ENCODE measurements around the gene GCK. TPM values are rescaled to one million over a fixed set of nuclear protein-coding genes. Genes with fewer than 3 reads are reported as not detected.
"Not testable (repeated sequence)": the region's sequence is repeated elsewhere in the genome, so short reads cannot be mapped to it uniquely, and the experiment has no call there.

GCK gene
- total RNA-seq, 1 donor: 0.27 TPM

DNA sequence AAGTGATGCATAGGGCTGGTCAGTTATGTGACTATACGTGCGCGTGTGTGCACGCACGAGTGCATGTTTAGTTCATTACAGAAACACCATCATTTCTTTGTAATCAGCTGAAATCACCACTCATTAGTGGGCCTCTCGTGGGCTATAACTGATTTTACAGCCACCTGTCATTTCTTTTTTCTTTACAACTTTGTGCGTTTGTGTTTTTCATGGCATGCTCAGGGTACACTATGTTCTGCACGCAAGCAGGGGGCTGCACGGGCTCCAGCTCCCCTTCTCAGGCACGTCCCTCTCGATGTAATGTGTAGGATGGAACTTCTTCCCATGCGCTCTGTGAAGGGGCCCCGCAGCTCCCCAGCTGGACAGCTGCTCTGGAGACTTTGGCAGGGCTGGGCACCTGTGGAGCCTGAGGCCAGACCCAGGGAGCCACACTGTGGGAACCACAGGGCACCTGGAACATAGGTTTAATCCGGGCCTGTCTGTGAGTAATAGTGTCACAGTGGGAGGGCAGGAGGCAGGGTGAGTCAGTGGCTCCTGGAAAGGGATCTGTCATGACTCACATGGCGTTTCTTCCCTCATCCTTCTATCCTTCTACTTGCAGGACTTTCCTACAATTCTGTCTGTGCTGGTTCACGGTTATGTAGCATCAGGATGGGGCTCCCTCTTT lies 4.9 kb downstream of the GCK start:
- DNase-seq (ENCODE audit: low read depth in 2 of 3, low spot score in 2 of 3): no peak

DNA sequence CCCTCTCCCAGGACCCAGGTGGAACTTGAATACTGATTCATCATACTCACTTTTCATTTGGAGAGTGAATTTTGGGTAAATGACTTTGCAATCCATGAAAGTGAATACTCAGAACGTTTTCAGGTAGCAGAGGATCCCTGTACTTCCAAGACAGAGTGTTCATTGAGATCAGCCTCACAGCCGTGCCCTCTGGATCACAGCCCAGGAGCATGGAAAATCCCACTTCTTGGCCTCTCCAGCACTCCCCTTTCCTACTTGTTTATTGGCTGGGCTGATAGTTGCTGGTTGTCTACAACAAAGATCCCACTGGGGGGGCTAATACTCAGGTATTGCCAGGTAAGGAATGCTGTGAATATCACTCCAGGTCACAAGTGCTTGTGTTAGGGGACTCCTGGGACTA lies 5.9 kb downstream of the GCK start:
- no peak for DNase-seq (ENCODE audit: low read depth in 2 of 3, low spot score in 2 of 3)

DNA sequence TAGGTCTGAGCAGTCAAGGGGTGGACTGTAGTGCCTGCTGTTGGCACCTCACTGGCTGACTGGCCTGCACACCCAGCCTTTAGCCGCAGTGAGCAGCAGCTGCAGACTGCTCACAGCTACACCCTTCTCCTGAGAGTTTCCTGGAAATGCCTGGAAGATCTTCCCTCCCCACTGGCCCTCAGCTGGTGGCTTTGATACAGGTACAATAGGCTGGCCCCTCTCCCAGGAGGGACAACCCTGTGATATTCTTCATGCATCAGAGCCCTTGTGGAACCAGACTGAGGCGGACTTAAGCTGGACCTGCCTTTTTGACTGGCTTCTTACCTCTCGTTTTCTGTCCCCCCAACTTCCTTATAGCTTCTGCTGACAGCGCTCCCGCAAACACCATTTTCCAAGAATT lies 6.4 kb downstream of the GCK start:
- no peak for DNase-seq (ENCODE audit: low read depth in 2 of 3, low spot score in 2 of 3)

DNA sequence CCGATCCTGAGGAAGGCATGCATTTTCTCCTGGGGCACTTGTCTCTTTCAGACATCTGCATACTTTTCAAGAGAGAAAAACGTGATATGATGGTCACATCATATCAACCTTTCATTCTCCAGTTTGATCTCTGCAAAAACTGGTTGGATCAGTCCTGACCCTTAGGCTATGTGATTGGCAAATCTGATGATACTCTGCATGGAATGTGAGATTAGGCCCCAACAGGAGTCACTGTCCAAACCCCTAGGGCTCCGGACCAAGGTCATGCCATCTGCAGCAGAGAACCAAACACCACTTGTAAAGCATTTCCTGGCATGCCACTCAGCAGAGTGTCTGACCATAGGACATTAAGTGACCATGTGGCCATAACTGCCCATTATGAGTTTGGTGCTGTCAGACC lies 8.6 kb downstream of the GCK start:
- DNase-seq (ENCODE audit: low read depth in 2 of 3, low spot score in 2 of 3): no peak

DNA sequence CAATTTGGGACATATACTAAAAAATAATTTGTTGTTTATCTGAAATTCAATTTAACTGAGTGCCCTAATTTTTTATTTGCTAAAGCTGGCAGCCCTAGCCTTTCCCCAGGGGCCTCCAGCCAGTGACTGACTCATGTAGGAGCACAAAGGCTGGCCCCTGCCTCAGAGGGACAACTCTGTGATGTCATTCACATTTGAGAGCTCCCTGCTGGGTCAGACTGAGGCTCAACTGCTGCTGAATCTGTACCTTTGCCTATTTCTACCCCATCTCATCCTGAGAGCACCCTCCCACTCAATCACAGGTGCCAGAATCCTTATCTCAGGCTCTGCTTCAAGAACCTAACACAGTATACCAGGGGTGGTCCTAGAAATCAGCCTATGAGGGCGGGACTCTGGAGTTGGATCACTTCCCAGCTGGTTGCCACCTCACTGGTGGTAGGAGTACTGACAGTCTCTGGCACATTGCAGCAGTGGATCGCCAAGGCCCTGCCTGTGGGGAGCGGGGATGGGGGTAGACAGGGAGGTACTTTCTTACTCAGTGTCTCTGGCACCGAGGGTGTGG lies 11.6 kb downstream of the GCK start:
- DNase-seq (ENCODE audit: low read depth in 2 of 3, low spot score in 2 of 3): no peak

DNA sequence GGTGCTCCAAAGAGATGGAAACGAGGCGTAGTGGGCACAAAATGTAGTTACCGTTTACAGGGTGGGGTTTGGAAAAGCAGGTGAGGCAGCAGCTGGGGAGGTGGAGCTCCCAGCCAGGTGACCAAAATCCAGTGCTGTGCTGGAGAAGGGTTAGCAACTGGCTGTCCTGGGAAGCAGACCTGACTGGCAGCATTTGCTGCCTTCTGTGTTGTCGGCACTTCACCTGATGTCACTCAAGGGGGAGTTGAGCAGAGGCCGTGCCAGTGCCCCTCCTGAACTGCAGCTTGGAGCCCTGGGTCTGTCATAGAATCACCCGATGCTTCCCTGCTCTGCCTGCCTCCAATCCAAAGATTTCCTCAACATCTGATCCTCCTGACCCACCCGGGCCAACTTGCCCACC lies 12.8 kb downstream of the GCK start:
- no peak for DNase-seq (ENCODE audit: low read depth in 2 of 3, low spot score in 2 of 3)

DNA sequence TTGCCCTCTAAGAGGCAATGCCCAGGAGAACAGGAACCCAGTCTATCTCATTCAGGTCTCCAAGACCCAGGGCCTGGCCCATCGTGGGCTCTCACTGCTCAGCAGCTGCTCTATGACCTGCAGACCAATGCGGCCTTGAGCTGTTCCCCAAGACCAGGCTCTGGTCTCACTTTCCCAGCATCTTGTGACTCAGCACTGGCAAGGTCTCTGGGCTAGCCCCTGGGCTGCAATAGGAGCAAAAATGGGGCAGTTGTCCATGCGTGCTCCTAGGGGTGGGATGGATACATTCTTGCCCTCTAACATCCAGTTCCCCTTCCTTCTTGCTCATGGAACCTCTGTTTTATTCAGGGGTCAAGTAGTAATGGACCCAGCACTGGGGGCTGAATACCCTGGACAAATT lies 13.5 kb downstream of the GCK start:
- DNase-seq (ENCODE audit: low read depth in 2 of 3, low spot score in 2 of 3): no peak

DNA sequence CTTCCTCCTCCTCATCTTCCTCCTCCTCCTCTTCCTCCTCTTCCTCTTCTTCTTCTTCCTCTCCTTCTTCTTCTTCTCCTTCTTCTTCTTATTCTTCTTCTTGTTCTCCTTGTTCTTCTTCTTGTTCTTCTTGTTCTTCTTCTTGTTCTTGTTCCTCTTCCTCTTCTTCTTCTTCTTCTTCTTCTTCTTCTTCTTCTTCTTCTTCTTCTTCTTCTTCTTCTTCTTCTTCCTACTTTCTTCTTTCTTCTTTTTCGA lies 14.6 kb downstream of the GCK start:
- DNase-seq (ENCODE audit: low read depth in 2 of 3, low spot score in 2 of 3): not testable (repeated sequence)

DNA sequence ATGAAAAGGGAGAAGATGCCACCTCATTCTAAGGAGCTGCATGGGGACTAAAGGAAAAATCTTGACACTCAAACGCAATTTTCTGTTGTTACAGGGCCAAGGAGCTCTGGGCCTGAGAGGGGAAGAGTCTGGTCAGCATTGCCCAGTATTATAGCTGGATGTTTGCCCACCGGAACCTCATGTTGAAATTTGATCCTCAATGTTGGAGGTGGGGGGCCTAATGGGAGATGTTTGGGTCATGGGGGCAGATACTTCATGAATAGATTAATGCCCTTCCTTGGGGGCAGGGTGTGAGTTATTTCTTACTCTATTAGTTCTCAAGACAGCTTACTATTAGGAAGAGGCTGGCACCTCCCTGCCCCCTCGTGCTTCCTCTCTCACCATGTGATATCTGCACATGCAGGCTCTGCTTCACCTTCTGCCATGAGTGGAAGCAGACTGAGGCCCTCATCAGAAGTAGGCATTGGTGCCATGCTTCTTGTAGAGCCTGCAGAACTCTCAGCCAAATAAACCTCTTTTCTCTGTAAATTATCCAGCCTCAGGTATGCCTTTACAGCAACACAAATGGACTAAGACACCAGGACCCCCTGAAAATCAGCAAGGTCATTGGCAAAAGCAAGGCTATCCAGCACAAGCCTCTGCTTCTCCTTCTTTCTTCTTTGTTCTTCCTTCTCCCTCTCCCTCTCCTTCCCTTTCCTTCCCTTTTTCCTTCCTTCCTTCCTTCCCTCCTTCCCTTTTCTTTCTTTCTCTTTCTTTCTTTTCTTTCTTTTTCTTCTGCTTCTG lies 15.1 kb downstream of the GCK start:
- no peak for DNase-seq (ENCODE audit: low read depth in 2 of 3, low spot score in 2 of 3)

DNA sequence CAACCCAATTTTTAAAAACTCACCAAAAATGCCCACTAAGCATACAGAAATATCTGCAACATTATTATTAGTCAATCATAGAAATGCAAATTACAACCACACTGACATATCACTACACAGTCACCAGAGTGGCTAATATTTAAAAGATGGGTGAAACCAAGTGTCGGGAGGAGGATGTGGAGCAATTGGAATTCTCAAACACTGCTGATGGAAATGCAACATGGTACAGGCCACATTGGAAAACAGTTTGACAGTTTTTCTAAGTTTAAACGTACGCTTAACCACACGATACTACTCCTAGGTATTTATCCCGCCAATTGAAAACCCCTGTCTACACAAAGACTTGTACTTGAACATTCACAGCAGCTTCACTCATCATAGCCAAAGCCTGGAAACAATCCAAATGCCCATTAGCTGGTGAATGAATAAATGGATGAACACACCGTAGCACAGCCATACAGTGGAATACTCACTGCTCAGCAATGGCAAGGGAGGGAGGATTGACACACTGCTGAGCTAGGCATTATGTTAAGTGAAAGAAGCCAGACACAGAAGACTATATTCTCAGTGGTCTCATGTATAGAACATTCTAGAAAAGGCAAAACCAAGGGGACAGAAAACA lies 16.3 kb downstream of the GCK start:
- DNase-seq (ENCODE audit: low read depth in 2 of 3, low spot score in 2 of 3): no peak

DNA sequence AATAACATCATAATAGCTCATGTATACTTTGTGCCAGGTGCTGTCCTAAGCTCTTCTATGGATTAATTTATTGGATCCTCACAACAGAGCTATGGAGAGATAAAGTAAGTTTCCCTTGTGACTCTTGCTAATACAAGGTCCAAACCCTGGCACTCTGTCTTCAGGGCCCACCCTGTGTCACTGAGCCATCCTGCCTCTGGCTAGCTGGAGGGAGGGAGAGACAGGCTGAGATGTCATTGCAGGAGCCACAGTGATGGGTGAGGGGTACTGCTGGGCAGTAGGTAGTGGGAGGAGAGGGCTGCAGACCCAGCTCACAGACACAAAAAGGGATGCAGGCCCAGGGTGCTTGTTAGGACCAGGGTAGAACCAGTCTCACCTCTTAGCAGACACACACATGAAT lies 16.9 kb downstream of the GCK start:
- no peak for DNase-seq (ENCODE audit: low read depth in 2 of 3, low spot score in 2 of 3)

DNA sequence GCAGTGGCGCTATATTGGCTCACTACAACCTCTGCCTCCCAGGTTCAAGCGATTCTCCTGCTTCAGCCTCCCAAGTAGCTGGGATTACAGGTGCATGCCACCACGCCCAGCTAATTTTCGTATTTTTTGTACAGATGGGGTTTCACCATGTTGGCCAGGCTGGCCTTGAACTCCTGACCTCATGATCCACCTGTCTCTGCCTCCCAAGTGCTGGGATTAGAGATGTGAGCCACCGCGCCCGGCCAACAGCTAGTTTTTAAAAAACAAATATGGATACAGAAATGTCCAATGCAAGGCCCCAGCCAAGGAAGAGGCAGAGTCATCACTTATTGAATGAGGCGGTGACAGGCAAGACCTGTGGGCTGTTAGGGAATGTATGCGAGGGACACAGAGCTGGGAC lies 17.3 kb downstream of the GCK start:
- DNase-seq (ENCODE audit: low read depth in 2 of 3, low spot score in 2 of 3): not testable (repeated sequence)

DNA sequence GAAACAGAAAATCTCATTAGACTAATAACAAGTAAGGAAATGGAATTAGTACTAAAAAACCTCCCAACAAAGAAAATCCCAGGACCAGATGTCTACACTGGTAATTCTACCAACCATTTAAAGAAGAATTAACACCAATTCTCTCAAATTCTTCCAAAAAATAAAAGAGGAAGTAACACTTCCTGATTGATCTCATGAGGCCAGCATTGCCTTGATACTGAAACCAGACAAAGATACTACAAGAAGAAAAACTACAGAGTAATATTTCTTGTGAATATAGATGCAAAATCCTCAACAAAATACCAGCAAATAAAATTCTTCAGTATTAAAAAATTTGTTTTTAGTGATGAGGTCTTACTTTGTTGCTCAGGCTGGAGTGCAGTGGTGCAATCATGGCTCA lies 21.3 kb downstream of the GCK start:
- DNase-seq (ENCODE audit: low read depth in 2 of 3, low spot score in 2 of 3): peak in 2 of 3 donors; percentile 8 to 42

DNA sequence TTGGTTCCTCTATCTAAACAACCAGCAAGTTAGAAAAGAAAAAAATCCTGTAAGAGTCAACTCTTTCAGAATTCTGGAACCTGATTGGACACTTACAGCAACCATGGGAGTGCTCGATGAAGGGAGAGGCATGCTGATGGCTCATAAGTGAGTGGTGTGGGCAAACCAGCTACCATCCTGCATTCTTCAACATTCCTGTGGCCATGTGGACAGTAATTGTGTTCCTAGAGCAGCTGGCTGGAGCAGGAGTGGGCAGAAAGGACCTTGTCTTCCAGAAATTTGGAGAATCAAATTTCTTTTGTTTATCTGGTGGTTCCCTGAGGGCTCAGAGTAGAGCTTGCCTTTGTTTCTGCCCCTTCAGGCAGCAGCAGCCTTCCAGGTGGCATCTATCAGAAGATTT lies 25.6 kb downstream of the GCK start:
- DNase-seq (ENCODE audit: low read depth in 2 of 3, low spot score in 2 of 3): no peak

DNA sequence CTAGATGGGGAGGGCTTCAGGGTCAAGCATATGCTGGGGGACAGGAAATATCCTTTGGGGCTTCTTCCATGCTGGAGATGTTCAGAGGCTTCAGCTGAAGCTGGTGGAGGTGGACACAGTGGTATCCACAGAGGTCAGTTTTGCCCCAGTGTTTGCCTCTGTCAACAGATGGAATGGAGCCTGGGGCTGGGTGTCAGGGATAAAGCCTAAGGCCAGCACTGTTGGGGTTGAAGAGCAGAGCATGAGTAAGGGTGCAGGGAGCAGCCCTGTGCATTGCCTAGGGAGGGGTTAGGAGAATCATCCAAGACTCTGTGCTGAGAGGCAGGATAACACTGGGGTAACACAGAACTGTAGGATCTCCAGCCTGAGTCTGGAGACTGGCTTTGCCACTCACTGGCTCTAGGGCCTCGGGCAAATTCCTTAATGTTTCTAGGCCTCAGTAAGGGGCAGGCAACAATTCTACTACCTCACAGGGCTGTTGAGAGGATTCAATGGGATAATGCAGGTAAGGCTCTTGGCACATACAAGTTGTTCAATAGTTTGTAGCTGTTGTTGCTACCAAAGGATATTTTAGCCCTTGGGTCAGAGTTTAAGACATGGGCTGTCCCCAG lies 26.3 kb downstream of the GCK start:
- no peak for DNase-seq (ENCODE audit: low read depth in 2 of 3, low spot score in 2 of 3)

DNA sequence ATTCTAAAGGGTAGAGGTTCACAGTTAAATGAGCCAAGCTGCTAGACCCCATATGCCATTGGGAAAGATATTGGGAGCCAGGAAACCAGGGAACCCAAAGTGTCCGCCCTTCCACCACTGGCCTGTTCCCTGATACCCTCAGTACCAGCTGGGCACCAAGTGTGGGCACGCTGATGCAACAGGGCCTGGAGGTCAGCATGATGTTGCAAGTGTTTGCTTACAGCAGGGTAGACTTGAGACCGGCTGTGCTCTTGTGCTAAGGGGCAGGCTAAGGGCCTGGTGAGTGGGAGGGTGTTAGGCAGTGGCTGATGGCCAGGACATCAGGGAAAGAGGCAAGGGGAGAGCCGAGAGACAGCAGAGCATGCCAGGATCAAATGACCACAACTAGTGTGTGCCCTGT lies 27.1 kb downstream of the GCK start:
- DNase-seq (ENCODE audit: low read depth in 2 of 3, low spot score in 2 of 3): no peak

DNA sequence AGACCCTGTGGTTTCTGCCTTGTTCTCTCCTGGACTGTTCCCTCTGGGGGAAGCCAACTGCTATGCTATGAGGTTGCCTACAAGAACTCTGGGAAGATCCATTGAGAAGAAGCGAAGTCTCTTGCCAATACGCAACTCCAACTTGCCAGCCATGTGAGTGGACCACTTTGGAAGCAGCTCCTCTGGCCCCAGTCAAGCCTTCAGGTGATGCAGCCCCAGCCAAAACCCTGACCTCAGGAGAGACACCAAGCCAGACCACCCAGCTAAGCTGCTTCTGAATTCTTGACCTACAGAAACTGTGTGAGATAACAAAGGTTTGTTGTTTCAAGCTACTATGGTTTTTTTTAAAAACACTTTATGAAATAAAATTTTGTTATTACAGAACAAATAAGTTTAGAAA lies 27.9 kb downstream of the GCK start:
- no peak for DNase-seq (ENCODE audit: low read depth in 2 of 3, low spot score in 2 of 3)

DNA sequence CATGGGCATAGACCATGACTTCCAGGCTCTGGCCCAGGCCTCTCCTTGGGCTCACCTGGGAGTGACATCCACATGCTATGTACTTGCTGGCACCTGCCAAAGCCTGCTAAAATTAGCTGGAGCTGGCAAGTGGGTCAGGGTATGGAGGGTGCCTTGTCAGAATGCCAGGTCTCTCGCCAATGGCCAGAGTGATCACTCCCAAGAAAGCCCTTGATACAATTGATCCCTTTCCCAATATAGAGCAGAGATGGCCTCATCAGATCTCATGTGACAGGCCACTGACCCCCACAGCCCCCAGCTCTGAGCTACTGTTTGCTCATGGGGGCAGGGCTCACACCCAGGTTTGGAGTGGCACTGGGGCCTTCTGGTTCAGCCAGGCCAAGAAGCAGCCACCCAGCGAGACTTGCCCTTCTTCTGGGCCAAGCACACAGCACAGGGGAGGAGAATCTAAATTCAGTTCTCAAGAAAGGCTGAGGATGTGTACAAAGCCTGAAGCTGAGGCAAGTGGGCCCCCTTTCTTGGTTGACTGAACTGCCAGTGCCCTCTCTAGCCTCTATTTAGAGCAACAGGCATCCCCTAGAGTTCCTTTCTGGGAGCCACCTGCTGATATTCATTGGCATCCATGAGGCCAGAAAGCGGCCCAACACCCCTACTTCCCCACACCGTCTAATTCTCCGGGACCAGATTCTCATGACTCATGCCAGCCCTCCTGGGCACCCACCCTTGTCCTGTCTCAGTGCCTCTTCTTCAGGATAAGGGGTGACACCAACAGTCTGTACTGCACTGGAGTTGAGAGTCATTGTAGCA lies 29.2 kb downstream of the GCK start:
- DNase-seq (ENCODE audit: low read depth in 2 of 3, low spot score in 2 of 3): no peak

DNA sequence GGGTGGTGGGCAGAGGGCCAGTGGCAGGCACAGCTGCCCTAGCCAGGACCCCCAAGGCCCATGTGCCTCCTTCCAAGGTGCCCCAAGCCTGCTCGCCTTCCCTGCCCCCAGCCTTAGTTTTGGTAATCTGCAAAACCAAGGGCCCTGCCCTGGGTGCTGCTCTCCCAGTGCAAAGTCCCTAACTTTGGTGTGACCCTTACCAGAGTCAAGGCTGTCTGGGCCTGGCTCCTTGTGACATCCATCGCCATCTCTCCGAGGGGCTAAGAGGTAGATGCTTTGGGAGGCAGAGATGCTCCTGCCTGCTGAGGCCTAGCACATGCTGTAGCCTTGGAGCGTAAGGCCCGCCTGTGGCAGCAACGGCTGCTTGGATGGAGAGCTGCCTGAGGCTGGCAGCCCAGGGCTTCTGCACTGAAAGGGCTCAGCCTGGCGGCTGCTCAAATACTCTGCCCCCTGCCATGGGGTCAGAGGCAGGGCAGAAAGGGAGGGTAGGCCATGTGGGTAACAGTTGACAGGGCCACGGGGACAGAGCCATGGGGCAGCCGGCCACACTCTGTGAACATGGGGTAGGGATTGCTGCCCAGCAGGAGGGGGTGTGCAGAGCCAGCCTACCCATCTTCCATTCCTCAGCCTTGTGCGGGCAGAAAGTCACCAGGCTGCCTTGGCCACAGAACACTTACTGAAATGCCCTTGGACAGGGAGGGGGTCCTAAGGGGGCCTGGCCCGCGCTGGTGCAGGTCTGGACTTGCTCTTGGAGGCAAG lies 30.2 kb downstream of the GCK start:
- DNase-seq (ENCODE audit: low read depth in 2 of 3, low spot score in 2 of 3): no peak
